ENCODE data around the gene ZNF710.
A peak's percentile ranks its signal among the peaks of the same experiment; 100 is the strongest.

ZNF710 gene

DNA sequence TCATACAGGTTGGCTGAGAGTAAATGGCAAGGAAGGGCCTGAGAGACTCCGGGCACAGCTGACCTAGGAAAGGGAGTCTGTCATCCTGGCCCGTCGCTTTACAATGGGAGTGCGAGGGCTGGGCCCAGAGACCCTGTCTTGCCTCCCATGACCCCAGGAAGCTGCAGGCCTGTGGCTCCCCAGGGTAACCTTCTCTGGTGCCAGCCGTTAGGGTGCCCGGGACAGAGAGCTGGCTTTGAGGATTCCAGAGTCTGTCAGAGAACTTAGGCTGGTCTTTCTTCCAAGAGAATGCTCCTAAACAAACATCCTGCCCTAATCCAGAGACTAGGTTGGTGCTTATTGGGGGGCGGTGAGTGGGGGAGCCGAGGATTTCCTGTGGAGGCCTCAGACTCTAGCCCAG is 18.5 kb downstream of the ZNF710 start:
- DNase-seq (ENCODE audit: low read depth in 2 of 2) = no peak

DNA sequence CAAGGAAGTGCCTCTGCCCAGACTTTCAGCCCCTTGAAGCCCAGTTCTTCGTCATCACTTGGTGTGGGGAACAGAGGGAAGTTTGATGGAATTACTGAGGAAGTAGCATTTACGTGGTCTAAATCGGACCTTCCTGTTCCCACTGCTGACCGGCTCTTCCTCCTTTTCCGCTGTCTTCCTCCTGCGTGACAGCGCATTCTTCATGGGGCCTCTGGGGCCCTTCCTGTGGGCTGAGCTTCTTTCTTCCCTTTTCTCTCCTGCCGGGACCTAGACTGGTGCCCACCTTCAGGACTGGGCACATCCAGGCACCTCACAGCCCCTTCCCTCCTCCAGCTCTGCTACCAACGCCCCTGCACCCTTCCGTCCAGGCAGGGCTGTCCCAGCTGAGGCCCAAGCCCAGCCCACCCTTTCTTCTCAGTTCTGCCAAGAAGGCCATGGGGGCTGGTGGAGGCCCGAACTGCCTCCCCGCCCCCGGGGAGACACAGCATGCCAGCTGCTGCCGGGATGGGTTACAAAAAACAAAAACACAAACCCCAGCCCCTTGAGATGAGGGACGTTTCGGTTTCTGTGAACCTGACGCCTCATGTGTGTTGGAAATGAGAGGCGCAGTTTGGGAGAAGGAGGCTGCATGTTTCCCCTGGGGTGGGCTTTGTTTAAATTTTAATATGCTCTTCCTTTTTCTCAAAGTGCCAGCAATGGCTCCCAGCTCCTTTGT is 19.1 kb downstream of the ZNF710 start:
- DNase-seq (ENCODE audit: low read depth in 2 of 2) = no peak

GRCh38 chr15:90020936-90021507 is 19.9 kb downstream of the ZNF710 start:
- DNase-seq (ENCODE audit: low read depth in 2 of 2) = no peak

GRCh38 chr15:90022345-90022744 is 21.2 kb downstream of the ZNF710 start:
- no peak for DNase-seq (ENCODE audit: low read depth in 2 of 2)

DNA sequence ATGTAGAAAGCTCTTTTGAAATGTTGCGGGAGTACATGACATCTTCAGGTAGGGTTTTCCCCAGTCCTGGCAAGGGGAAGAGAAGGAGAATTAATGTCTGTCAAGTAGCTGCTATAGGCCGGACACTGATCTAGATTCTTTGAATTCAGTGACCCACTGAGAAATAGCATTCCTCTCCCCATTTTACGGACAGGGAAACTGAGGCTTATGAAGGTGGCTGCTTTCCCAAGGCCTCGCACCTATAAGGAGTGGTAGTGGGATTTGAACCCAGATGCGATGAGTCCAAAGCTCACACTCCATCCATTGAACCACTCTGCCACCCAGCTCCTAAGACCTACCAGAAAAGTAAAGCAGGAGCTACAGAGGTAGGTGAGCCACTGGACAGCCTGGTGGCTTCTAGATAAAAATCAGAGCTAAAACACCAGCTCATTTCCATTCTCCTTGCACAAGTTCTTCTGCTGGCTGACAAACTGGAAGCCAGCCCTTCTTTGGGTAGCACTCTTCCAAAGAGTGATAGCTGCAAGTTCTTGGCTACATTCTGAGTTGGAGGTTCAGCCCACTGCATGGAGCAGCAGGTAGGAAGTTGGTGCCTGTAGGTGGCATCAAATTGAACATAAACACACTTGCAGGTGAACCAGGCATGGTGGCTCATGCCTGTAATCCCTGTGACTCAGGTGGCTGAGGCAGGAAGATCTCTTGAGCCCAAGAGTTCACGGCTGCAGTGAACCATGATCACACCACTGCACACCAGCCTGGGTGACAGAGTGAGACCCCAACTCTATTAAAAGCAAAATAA is 22.0 kb downstream of the ZNF710 start:
- no peak for DNase-seq (ENCODE audit: low read depth in 2 of 2)

DNA sequence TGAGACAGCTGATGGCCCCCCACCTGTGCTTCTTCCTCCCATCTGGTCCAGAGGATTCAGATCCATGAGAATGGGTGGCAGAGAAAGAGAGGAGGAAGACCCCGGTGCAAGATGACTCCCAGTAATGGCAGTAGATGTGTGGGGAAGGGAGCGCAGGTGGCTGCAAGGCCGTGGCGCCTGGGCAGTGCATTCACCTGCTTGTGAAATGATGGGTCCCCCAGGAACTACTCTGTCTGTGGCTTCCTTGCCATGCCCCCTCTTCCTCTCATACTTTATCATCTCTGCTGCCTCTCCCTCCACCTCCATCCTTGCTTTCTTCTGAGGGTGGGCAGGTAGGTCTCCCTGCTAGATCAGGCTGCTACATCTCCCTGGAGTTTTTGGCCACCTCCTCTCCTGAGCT is 23.3 kb downstream of the ZNF710 start:
- DNase-seq (ENCODE audit: low read depth in 2 of 2) = no peak

GRCh38 chr15:90025489-90026033 is 24.4 kb downstream of the ZNF710 start:
- DNase-seq (ENCODE audit: low read depth in 2 of 2) = no peak

GRCh38 chr15:90028376-90028944 is 27.3 kb downstream of the ZNF710 start:
- no peak for DNase-seq (ENCODE audit: low read depth in 2 of 2)

DNA sequence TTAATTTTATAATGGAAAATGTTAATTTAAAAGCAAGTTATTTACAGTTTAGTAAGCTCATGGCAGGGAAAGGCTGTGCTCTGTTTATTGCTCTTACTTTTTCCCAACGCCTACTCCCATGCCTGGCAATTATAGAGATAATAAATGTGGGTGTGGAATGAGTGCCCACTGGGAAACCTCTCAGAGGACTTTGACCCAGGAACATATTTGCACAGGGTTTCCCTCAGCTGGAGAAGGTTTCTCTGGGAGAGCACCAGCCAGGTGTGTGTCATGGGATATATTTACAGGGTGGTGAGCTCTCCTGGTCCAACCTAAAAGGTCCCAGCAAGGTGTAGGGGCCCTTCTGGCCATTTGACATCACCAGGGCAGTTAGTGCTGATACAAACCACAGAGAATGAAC is 27.9 kb downstream of the ZNF710 start:
- no peak for DNase-seq (ENCODE audit: low read depth in 2 of 2)

DNA sequence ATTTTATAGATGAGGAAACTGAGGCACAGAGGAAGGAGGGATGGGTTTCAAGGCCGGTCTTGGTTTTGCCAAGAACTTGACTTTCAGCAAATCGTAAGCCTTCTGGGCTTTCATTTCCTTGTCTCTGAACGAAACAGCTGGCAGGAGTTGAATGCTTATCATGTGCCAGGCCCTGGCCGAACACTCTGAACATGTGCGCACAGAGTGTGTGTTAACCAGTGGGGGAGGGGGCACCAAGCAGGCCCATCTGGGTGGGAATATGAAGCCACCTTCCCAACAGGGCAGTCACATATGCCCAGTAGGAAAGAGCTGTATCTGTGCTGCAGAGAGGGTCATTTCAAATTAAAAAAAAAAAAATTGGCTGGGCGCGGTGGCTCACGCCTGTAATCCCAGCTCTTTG is 29.3 kb downstream of the ZNF710 start:
- no peak for DNase-seq (ENCODE audit: low read depth in 2 of 2)

DNA sequence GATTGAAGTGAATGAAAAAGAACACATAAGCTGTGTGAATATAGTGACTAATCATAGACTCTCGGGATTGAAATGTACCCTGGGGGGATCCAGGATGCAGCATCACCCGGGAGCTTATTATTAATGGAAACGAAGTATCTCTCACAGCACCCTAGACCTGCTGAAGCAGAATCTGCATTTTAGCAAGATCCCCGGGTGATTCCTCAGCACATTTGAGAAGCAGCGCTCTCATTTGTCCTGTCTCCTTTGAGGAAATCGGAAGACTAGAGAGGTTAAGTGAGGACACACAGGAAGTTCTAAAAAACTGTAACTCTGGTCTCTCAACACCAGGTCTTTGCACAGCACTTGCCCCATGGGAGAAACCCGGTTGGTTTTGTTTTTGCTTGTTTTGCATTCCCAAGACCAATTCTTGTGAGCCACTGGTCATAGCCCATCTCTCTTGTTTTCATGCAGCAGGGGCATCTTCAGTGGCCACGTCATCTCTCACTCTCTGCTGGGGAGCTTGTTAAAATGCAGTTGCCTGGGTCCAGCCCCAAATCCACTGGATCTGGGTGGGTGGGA is 30.2 kb downstream of the ZNF710 start:
- no peak for DNase-seq (ENCODE audit: low read depth in 2 of 2)

DNA sequence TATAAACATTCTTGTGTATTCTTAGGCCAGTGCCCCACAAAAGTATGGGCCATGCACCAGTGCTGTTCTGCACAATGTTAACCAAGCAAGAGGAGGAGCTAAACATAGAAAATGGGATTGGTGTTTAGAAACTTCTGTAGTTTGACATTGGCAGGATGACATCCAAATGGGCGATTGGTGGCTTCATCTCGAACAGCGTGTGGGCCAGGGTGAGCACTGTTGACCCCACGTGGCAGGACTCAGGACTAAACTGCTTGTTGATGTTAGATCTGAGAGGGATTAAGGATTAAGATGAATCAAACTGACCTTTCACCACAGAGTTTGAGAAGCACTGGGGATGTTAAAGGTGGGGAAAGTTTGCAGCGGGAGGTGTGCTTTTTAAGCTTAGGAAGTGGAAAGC is 31.9 kb downstream of the ZNF710 start:
- DNase-seq (ENCODE audit: low read depth in 2 of 2) = no peak

- no peak for DNase-seq (ENCODE audit: low read depth in 2 of 2)
These were observed 32.3 kb downstream of the ZNF710 start for GRCh38 chr15:90033448-90033847.

DNA sequence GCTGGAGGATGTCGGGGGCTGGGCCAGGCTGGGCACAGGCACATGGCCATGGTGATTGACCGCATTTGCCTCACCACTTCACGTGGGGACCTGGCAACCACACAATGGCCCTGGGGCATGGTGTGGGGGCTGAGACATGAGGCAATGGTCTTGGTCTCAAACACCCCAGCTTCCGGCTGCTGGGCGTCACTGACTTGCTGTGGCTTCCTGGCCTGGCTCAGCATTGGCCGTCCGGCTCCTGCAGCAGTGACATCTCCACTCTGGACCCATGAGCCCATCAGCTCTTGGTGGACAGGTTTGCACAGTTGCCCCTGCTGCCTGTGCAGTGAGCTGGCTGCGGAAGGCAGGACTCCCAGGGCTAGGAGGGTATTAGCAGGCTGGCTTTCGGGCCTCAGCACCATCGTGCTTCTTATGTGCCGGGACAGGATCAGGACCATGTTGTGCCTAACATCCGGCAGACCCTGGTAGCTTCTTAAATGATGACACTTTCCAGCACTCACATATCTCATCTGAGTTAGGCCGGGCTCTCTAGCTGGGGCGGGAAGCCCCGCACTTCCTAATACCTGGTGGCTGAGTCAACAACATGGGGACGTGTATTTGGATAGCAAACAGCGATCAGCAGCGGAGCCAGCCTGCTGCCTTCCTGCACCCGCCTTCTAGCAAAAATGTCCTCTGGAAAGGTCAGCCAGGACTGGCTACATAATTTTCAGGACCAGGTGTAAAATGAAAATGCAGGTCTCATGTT is 34.1 kb downstream of the ZNF710 start:
- DNase-seq (ENCODE audit: low read depth in 2 of 2) = no peak

- DNase-seq (ENCODE audit: low read depth in 2 of 2) = no peak
These were observed 34.7 kb downstream of the ZNF710 start for GRCh38 chr15:90035840-90036230.

GRCh38 chr15:90036343-90036742 is 35.2 kb downstream of the ZNF710 start:
- DNase-seq (ENCODE audit: low read depth in 2 of 2) = no peak

DNA sequence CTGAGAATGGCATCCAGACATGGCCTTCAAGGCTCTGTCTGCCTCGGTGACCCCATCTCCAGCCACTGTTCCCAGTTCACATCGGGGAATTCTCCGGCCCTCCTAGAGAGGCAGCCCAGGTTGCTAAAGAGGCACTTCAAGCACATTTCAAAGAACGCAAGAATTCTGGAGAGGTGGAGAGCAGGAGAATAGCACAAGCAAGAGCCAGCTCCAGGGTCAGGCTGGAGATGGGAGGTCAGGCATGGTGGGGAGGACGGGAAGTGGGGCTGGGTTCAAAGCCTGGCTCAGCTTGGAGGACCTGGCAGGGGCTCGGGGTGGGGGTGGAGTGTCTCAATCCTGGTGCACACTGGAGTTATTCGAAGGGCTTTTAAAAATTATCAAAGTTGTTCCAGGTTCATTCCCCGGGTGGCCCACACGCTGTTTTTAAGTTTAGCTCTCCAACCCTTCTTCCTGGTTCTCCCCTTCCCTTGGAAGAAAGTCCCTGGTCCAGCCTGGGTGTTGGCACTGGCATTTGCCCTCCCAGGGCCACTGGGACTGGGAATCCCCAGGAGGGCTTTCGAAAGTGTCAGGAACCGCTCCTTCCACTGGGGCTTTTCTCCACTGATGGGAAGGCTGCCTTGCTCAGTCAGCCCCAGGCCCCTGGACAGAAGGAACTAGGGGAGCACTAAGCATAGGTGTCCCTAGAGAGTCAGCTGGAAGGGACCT is 35.8 kb downstream of the ZNF710 start:
- DNase-seq (ENCODE audit: low read depth in 2 of 2) = no peak

DNA sequence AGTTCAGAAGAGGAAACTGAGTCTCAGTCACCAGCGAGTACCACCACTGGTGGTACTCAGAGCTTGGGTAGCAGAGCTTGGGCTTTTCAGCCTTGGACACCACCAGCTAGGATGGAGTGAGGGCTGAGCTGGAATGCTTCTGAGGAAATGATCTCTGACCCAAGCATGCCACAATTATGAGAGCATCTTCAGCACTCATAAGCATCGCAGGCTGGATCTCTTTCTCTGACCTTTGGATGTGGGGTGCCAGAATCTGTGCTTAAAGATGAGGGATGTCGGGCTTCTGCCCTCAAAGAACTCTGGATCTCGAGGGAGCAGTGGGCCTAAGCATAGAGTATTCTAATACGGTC is 36.4 kb downstream of the ZNF710 start:
- no peak for DNase-seq (ENCODE audit: low read depth in 2 of 2)

- DNase-seq (ENCODE audit: low read depth in 2 of 2) = peak; percentile 27 to 55
These were observed 37.0 kb downstream of the ZNF710 start for GRCh38 chr15:90037961-90038631.

- no peak for DNase-seq (ENCODE audit: low read depth in 2 of 2)
These were observed 37.5 kb downstream of the ZNF710 start for GRCh38 chr15:90038632-90039095.
